Measurements from ENCODE around the gene FUCA1. TPM values are rescaled to one million over a fixed set of nuclear protein-coding genes. Genes with fewer than 3 reads are reported as not detected.

The FUCA1 gene
- total RNA-seq, 2 donors from 2014 or later, result 21.3 to 27.0 TPM

DNA sequence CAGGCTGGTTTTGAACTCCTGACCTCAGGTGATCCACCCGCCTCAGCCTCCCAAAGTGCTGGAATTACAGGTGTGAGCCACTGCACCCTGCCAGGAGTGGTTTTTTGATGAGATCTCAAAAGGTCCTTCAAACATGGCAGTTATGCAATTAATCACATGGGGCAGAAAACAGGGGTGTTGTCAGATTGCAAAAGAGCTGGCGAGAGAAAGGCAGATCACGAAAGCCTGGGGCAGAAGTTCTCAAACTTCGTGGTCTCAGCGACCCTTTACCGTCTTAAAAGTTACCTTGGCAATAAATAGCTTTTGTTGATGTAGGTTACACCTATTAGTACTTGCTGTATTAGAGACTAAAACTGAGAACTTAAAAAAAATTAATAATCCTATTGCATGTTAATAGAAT lies 29.0 kb upstream of the FUCA1 start:
- Histone ChIP-seq H3K4me1 (no peaks in the 10 kb centered on the region), H3K36me3 (replicated peaks in 1 of 2; ENCODE audit: insufficient read depth in 1 of 2, low read depth in 2 of 2) (no peaks in the 10 kb centered on the region), H3K9me3 (no peaks in the 10 kb centered on the region), H3K27me3 (no peaks in the 10 kb centered on the region), H3K27ac (no peak overlapping the region), H3K4me3 (no peak overlapping the region)
- DNase-seq (peak in 1 of 4 donors; percentile 20), ATAC-seq (no peak)
- 60 to 64% methylated on average over 6 of the region's 6 CpGs for WGBS, 2 donors
- intact Hi-C loops (cut with DNase I), result no loop called here
- TF ChIP-seq POLR2A (IDR thresholded peaks at IDR 0.05), result no peak
- TF ChIP-seq, protein P1, sequence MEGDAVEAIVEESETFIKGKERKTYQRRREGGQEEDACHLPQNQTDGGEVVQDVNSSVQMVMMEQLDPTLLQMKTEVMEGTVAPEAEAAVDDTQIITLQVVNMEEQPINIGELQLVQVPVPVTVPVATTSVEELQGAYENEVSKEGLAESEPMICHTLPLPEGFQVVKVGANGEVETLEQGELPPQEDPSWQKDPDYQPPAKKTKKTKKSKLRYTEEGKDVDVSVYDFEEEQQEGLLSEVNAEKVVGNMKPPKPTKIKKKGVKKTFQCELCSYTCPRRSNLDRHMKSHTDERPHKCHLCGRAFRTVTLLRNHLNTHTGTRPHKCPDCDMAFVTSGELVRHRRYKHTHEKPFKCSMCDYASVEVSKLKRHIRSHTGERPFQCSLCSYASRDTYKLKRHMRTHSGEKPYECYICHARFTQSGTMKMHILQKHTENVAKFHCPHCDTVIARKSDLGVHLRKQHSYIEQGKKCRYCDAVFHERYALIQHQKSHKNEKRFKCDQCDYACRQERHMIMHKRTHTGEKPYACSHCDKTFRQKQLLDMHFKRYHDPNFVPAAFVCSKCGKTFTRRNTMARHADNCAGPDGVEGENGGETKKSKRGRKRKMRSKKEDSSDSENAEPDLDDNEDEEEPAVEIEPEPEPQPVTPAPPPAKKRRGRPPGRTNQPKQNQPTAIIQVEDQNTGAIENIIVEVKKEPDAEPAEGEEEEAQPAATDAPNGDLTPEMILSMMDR (IDR thresholded peaks at IDR 0.05), result no peak

DNA sequence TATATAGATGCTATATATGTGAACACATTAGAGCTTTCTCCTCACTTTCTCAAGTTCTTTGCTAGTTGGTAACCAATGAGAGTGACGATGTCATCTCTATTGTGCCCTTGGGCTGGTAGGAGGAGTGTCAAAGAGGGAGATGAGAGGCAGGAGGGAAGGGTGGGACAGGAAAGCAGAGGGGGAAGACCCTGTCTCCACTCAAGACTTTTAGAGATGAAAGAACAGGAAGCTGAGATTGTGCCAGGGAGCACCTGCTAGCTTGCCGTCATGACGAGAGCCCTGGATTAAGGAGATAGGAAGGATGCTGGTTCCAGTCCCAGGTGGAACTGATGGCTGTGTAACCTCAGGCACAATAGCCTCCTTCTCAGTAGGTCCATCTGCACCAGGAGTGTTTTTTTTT lies 28.4 kb upstream of the FUCA1 start:
- DNase-seq (no peak), ATAC-seq (no peak)
- Histone ChIP-seq H3K27me3 (no peaks in the 10 kb centered on the region), H3K4me1 (no peaks in the 10 kb centered on the region), H3K36me3 (replicated peaks in 1 of 2; ENCODE audit: insufficient read depth in 1 of 2, low read depth in 2 of 2) (no peaks in the 10 kb centered on the region), H3K27ac (no peak overlapping the region), H3K4me3 (no peak overlapping the region), H3K9me3 (no peaks in the 10 kb centered on the region)
- intact Hi-C loops (cut with DNase I), result no loop called here
- TF ChIP-seq POLR2A (IDR thresholded peaks at IDR 0.05), result no peak
- TF ChIP-seq, protein P1 (IDR thresholded peaks at IDR 0.05), result no peak
- WGBS, 2 donors, result 28 to 36% methylated on average over 3 of the region's 3 CpGs

DNA sequence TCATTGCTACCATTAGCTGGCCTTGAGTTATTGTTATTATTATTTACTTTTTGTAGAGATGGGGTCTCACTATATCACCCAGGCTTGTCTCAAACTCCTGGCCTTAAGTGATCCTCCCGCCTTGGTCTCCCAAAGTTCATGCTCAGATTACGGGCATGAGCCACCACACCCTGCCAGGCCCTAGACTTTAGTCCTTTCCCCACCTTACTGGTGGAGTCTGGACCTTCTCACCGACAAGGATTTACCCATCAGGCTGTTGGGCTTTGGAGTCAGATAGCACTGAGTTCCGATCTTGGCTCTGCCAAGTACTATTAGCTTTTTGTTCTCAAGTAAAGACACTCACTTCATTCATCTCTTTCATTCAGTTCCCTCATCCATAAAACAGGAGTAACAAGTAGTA lies 27.9 kb upstream of the FUCA1 start:
- TF ChIP-seq POLR2A (IDR thresholded peaks at IDR 0.05), result no peak
- TF ChIP-seq, protein P1 (IDR thresholded peaks at IDR 0.05), result no peak
- no peak for ATAC-seq
- WGBS, 2 donors, result 60 to 64% methylated on average over 4 of the region's 4 CpGs

DNA sequence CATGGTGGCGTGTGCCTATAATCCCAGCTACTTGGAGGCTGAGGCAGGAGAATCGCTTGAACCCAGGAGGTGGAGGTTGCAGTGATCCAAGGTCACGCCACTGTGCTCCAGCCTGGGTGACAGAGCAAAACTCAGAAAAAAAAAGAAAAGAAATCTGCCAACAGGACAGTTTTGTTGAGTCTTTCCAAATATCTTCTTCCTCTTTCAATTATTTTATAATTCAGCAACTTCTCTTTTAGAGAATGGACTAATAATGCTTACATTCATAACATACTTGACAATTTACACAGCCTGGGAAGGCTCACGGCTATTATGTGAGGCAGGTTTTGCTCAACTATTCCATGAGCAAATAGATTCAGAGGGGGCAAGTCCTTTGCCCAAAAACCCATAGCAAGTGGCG lies 27.0 kb upstream of the FUCA1 start:
- Histone ChIP-seq H3K27me3 (no peaks in the 10 kb centered on the region), H3K9me3 (no peaks in the 10 kb centered on the region), H3K4me3 (no peak overlapping the region), H3K27ac (no peak overlapping the region), H3K36me3 (replicated peaks in 1 of 2; ENCODE audit: insufficient read depth in 1 of 2, low read depth in 2 of 2) (no peaks in the 10 kb centered on the region), H3K4me1 (no peaks in the 10 kb centered on the region)
- intact Hi-C loops (cut with DNase I), result no loop called here
- WGBS, 2 donors, result 77 to 84% methylated on average over 5 of the region's 5 CpGs
- DNase-seq (no peak), ATAC-seq (no peak)
- TF ChIP-seq, protein P1 (IDR thresholded peaks at IDR 0.05), result no peak
- TF ChIP-seq POLR2A (IDR thresholded peaks at IDR 0.05), result no peak

More for the DNA sequence above, 27.9 kb upstream of the FUCA1 start:
- intact Hi-C loops (cut with DNase I), result no loop called here
- Histone ChIP-seq H3K36me3 (replicated peaks in 1 of 2; ENCODE audit: insufficient read depth in 1 of 2, low read depth in 2 of 2) (no peaks in the 10 kb centered on the region), H3K4me1 (no peaks in the 10 kb centered on the region), H3K27me3 (no peaks in the 10 kb centered on the region), H3K27ac (no peak overlapping the region), H3K4me3 (no peak overlapping the region), H3K9me3 (no peaks in the 10 kb centered on the region)
- DNase-seq, result no peak

DNA sequence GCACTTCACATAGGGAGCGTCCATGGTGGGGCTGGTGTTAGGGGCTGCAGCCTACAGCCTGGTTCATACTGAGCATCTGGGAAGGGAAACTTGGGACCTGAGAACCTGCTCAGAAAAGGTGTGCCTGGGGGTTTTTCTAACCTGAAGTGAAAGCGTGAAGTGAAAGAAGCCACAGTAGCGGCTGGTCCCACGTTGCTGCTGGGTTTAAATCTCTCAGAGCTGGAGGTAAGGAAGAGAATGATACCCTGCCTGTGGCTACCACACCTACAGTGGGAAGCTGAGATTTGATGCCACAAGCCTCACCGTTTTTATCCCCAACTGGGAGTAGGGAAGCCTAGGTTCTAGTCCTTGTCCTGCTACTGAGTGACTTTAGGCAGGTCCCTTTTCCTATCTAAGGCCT lies 21.0 kb upstream of the FUCA1 start:
- DNase-seq (no peak), ATAC-seq (no peak)
- no peaks in the 10 kb centered on the region for H3K27me3 ChIP-seq
- no peak overlapping the region for H3K27ac ChIP-seq
- H3K4me3 ChIP-seq, result no peak overlapping the region
- H3K9me3 ChIP-seq, result no peaks in the 10 kb centered on the region
- intact Hi-C loops (cut with DNase I), result no loop called here
- WGBS, 2 donors, result 76 to 89% methylated on average over 5 of the region's 5 CpGs
- H3K36me3 ChIP-seq (replicated peaks in 1 of 2; ENCODE audit: insufficient read depth in 1 of 2, low read depth in 2 of 2), result no peaks in the 10 kb centered on the region
- TF ChIP-seq POLR2A (IDR thresholded peaks at IDR 0.05), result no peak
- TF ChIP-seq, protein P1 (IDR thresholded peaks at IDR 0.05), result no peak
- H3K4me1 ChIP-seq, result no peaks in the 10 kb centered on the region
